Spleen (tissue), 11 donors: ENCODE data around the gene CHIA. TPM values are rescaled to one million over a fixed set of nuclear protein-coding genes. Genes with fewer than 3 reads are reported as not detected.

Experiments used
- DNase-seq: peaks from one replicate; pipeline ENCODE4 v3.0.0-alpha.2; 2020
- H3K27ac ChIP-seq, 8 donors: fragments of 200-600 bp; sonication (generic) in 7 of 8; 1 replicate in 4 of 8; 2 replicates in 4 of 8; pipeline versions ENCODE4 v1.5.0 to v1.8.0; 2016 to 2021; ENCODE audit warnings: inconsistent platforms in 4 of 8, mild to moderate bottlenecking in 4 of 8, moderate library complexity in 1 of 8
- H3K27me3 ChIP-seq, 7 donors: fragments of 200-600 bp; sonication (generic) in 6 of 7; replicated peaks in 1 of 7; 1 replicate in 4 of 7; 2 replicates in 3 of 7; pipeline versions ENCODE4 v1.5.0 to v1.8.0; 2016 to 2021; ENCODE audit warnings: inconsistent platforms in 3 of 7, mild to moderate bottlenecking in 1 of 7
- H3K36me3 ChIP-seq, 6 donors: fragments of 200-600 bp; sonication (generic) in 5 of 6; 1 replicate in 4 of 6; 2 replicates in 2 of 6; pipeline versions ENCODE4 v1.5.0 to v1.8.0; 2016 to 2021; ENCODE audit warnings: inconsistent platforms in 2 of 6
- H3K4me1 ChIP-seq, 6 donors: fragments of 200-600 bp; sonication (generic) in 5 of 6; 1 replicate in 3 of 6; 2 replicates in 3 of 6; pipeline versions ENCODE4 v1.5.0 to v1.8.0; 2016 to 2021; ENCODE audit warnings: inconsistent platforms in 3 of 6
- H3K4me3 ChIP-seq, 8 donors: fragments of 200-600 bp; sonication (generic) in 7 of 8; 1 replicate in 4 of 8; 2 replicates in 4 of 8; pipeline versions ENCODE4 v1.5.0 to v1.8.0; 2016 to 2021; ENCODE audit warnings: inconsistent platforms in 4 of 8, mild to moderate bottlenecking in 4 of 8, moderate library complexity in 2 of 8
- H3K9me3 ChIP-seq, 8 donors: fragments of 200-600 bp; sonication (generic) in 7 of 8; 1 replicate in 4 of 8; 2 replicates in 4 of 8; pipeline versions ENCODE4 v1.5.0 to v1.8.0; 2016 to 2021; ENCODE audit warnings: inconsistent platforms in 4 of 8
- CTCF ChIP-seq, 11 experiments: fragments of 200-600 bp in 7 of 11; fragments of 450-650 bp in 4 of 11; sonication (generic) in 4 of 11; IDR thresholded peaks in 8 of 11; conservative IDR thresholded peaks in 3 of 11; 1 replicate in 7 of 11; 2 replicates in 4 of 11; pipeline versions ENCODE4 v1.4.0 to v1.8.0; 2016 to 2021; ENCODE audit warnings: antibody characterized with exemption in 11 of 11, inconsistent platforms in 4 of 11, mild to moderate bottlenecking in 1 of 11
- POLR2A ChIP-seq, 3 donors: fragments of 450-650 bp; IDR thresholded peaks; one replicate each; pipeline ENCODE4 v1.5.1; 2017; ENCODE audit warnings: antibody characterized with exemption in 3 of 3, mild to moderate bottlenecking in 1 of 3
- POLR2AphosphoS5 ChIP-seq, 3 donors: sonication (generic); formaldehyde crosslinking; IDR thresholded peaks; one replicate each; pipeline ENCODE4 v1.5.1; 2017; ENCODE audit warnings: antibody characterized with exemption in 3 of 3
- WGBS, 5 donors: extraction: QIAGEN DNeasy Blood & Tissue Kit in 3 of 5; methylation state at CpG; one replicate each; pipeline versions ENCODE4 v1.1.5 to v1.1.7; 2013 to 2018; 5-methylcytosine and 5-hydroxymethylcytosine counted together
- intact Hi-C: fragments of 100-400 bp; cut with DNase I; formaldehyde crosslinking; loops from one replicate; pipeline ENCODE4 v1.15.0; 2023; ENCODE audit warnings: low total_unique reads
- polyA plus RNA-seq, 3 donors: library from polyadenylated mRNA; stranded (reverse); fragments of 200-250 nt; gene quantifications; one replicate each; pipeline ENCODE4 v1.2.1, GENCODE V29; 2013
- total RNA-seq, 7 donors: library from RNA; depleted of rRNA in 3 of 7; stranded (reverse); fragments of >200 nt in 3 of 7; fragmentation: NEBNext Ultra II Directional in 4 of 7; extraction: Animal tissue kit (Norgen Biotek cat#: 25700) in 4 of 7; gene quantifications; one replicate each; pipeline versions ENCODE4 v1.1.0 to v1.2.1, GENCODE V29; 2016 to 2021
- donor health status: healthy with polysubstance abuse.
- donor health status: DM: no; HTN: no; CAD: no; lungs with moderate emphysema.
- donor health status: DM: no; HTN: no; CAD: no.
- donor health status: Bipolar disorder and iron deficiency.
- donor health status: healthy.
- donor health status: DM: no; HTN: no; CAD: no.
- donor health status: DM: yes; HTN: yes; CAD: no.

CHIA gene
- total and polyA plus RNA-seq, 10 donors: 0.14 TPM; not detected in 9

GRCh38 chr1:111270771-111271463 is 19.7 kb upstream of the CHIA start:
- Histone ChIP-seq H3K4me1 (peaks cover 8 to 19% (median 16%) of the 10 kb centered on the region in 6 donors), H3K27ac (no peak overlapping the region), H3K27me3 (peaks cover 4 to 40% (median 23%) of the 10 kb centered on the region in 7 donors), H3K4me3 (peak overlapping the region in 6 of 8 donors; percentile 4 to 54 (median 15)), H3K9me3 (peaks cover 0 to 1% (median 0%) of the 10 kb centered on the region in 8 donors), H3K36me3 (no peaks in the 10 kb centered on the region)
- intact Hi-C loops: no loop called here
- DNase-seq: no peak
- WGBS, 5 donors: 10 to 11% (median 11%) methylated on average over 26 to 40 of the region's 40 CpGs
- TF ChIP-seq CTCF (IDR thresholded peaks at IDR 0.05 in 8 of 11, conservative IDR thresholded peaks at IDR 0.05 in 3 of 11) (no peak), POLR2A (IDR thresholded peaks at IDR 0.05) (no peak), POLR2AphosphoS5 (IDR thresholded peaks at IDR 0.05) (no peak)

GRCh38 chr1:111271464-111271801 is 19.2 kb upstream of the CHIA start:
- Histone ChIP-seq H3K27ac (no peak overlapping the region), H3K4me1 (peaks cover 8 to 19% (median 16%) of the 10 kb centered on the region in 6 donors), H3K4me3 (peak overlapping the region in 2 of 8 donors; percentile 16 to 54), H3K27me3 (peaks cover 4 to 40% (median 23%) of the 10 kb centered on the region in 7 donors), H3K36me3 (no peaks in the 10 kb centered on the region), H3K9me3 (peaks cover 0 to under 1% (median 0%) of the 10 kb centered on the region in 8 donors)
- WGBS, 5 donors: 26 to 34% (median 27%) methylated on average over 16 of the region's 16 CpGs
- TF ChIP-seq CTCF (IDR thresholded peaks at IDR 0.05 in 8 of 11, conservative IDR thresholded peaks at IDR 0.05 in 3 of 11) (no peak), POLR2AphosphoS5 (IDR thresholded peaks at IDR 0.05) (no peak), POLR2A (IDR thresholded peaks at IDR 0.05) (no peak)
- intact Hi-C loops: no loop called here
- no peak for DNase-seq

GRCh38 chr1:111272081-111272480 is 18.6 kb upstream of the CHIA start:
- Histone ChIP-seq H3K4me1 (peaks cover 8 to 19% (median 16%) of the 10 kb centered on the region in 6 donors), H3K4me3 (no peak overlapping the region), H3K9me3 (peaks cover 0 to 7% (median 0%) of the 10 kb centered on the region in 8 donors), H3K36me3 (no peaks in the 10 kb centered on the region), H3K27ac (no peak overlapping the region), H3K27me3 (peaks cover 4 to 37% (median 23%) of the 10 kb centered on the region in 7 donors)
- no peak for DNase-seq
- 84 to 88% (median 85%) methylated on average over 3 of the region's 3 CpGs for WGBS, 5 donors
- TF ChIP-seq POLR2AphosphoS5 (IDR thresholded peaks at IDR 0.05): no peak
- no peak for TF ChIP-seq POLR2A (IDR thresholded peaks at IDR 0.05)
- TF ChIP-seq CTCF (IDR thresholded peaks at IDR 0.05 in 8 of 11, conservative IDR thresholded peaks at IDR 0.05 in 3 of 11): no peak
- intact Hi-C loops: no loop called here

GRCh38 chr1:111274653-111275052 is 16.0 kb upstream of the CHIA start:
- Histone ChIP-seq H3K27ac (peak overlapping the region in 1 of 8 donors; percentile 21), H3K36me3 (no peaks in the 10 kb centered on the region), H3K27me3 (peaks cover 4 to 33% (median 21%) of the 10 kb centered on the region in 7 donors), H3K4me1 (peaks cover 8 to 19% (median 16%) of the 10 kb centered on the region in 6 donors), H3K9me3 (peaks cover 0 to 9% (median 0%) of the 10 kb centered on the region in 8 donors), H3K4me3 (no peak overlapping the region)
- no peak for DNase-seq
- 65 to 89% (median 75%) methylated on average over 4 of the region's 4 CpGs for WGBS, 5 donors
- TF ChIP-seq POLR2A (IDR thresholded peaks at IDR 0.05) (no peak), POLR2AphosphoS5 (IDR thresholded peaks at IDR 0.05) (no peak), CTCF (IDR thresholded peaks at IDR 0.05 in 8 of 11, conservative IDR thresholded peaks at IDR 0.05 in 3 of 11) (no peak)
- intact Hi-C loops: no loop called here
